Activated CD8-positive, alpha-beta memory T cell treated with anti-CD3 and anti-CD28 coated beads for 4 hours (primary cell): ENCODE results near the gene WDR41.

Experiments used
- DNase-seq, 2 donors: peaks; one replicate each; pipeline ENCODE4 v3.0.0-alpha.2; 2020; ENCODE audit warnings: low read depth in 2 of 2

The WDR41 gene

GRCh38 chr5:77448831-77449230 is 43.3 kb downstream of the WDR41 start:
- no peak for DNase-seq

GRCh38 chr5:77444356-77444755 is 47.8 kb downstream of the WDR41 start:
- no peak for DNase-seq

GRCh38 chr5:77443670-77444069 is 48.4 kb downstream of the WDR41 start:
- no peak for DNase-seq

- no peak for DNase-seq
Measured at GRCh38 chr5:77438071-77438470, 54.0 kb downstream of the WDR41 start.

GRCh38 chr5:77437194-77437593 is 54.9 kb downstream of the WDR41 start:
- DNase-seq = no peak

- no peak for DNase-seq
Measured at GRCh38 chr5:77431719-77432118, 60.4 kb downstream of the WDR41 start.

GRCh38 chr5:77431286-77431685 is 60.8 kb downstream of the WDR41 start:
- DNase-seq = no peak

- no peak for DNase-seq
Measured at GRCh38 chr5:77430726-77431125, 61.4 kb downstream of the WDR41 start.

- DNase-seq = no peak
Measured at GRCh38 chr5:77428526-77428925, 63.6 kb downstream of the WDR41 start.

- DNase-seq = no peak
Measured at GRCh38 chr5:77427998-77428397, 64.1 kb downstream of the WDR41 start.

- DNase-seq = no peak
Measured at GRCh38 chr5:77426670-77427069, 65.4 kb downstream of the WDR41 start.

GRCh38 chr5:77425998-77426659 is 66.0 kb downstream of the WDR41 start:
- DNase-seq = no peak

- DNase-seq = no peak
Measured at GRCh38 chr5:77425420-77425819, 66.7 kb downstream of the WDR41 start.

- no peak for DNase-seq
Measured at GRCh38 chr5:77424921-77425320, 67.2 kb downstream of the WDR41 start.

- DNase-seq = no peak
Measured at GRCh38 chr5:77423022-77423750, 68.9 kb downstream of the WDR41 start.

GRCh38 chr5:77420940-77421339 is 71.2 kb downstream of the WDR41 start:
- DNase-seq = no peak

GRCh38 chr5:77419644-77420582 is 72.2 kb downstream of the WDR41 start:
- DNase-seq = no peak

GRCh38 chr5:77418601-77419581 is 73.2 kb downstream of the WDR41 start:
- DNase-seq = no peak

GRCh38 chr5:77418162-77418561 is 74.0 kb downstream of the WDR41 start:
- no peak for DNase-seq

GRCh38 chr5:77413049-77413448 is 79.1 kb downstream of the WDR41 start:
- no peak for DNase-seq
